ENCODE data around the gene REEP5. TPM values are rescaled to one million over a fixed set of nuclear protein-coding genes. Genes with fewer than 3 reads are reported as not detected.

REEP5 gene
- polyA plus RNA-seq, 1 donor (not counting 4 experiments of a cell fraction or from before 2014, with no cell fraction given) = 298 TPM

DNA sequence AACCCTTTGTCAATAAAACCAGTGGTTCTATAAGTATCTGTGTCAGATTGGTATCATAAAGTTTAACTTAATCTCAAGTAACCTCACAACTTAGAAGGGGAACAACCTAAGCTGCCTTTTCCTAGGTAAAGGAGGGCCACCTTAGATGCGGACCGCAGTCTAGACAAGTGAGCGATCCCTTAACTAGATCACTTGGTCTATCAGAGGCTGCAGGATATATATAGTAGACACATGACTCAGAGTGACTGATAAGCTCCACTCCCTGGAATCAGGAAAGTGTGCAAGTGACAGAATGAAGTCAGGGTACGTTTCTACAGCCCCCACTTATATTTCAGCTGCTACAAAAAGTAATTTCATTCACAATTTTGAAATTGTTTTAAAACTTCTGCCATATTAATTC is 7.4 kb downstream of the REEP5 start:
- DNase-seq (ENCODE audit: low read depth, low spot score) (no peak), FAIRE-seq (no peak)
- H2AFZ ChIP-seq (ENCODE audit: control insufficient read depth, low read length) = no peak overlapping the region
- H3K9ac ChIP-seq (ENCODE audit: control insufficient read depth, extremely low read depth, insufficient read depth, low read length) = no peak overlapping the region
- H3K4me1 ChIP-seq (ENCODE audit: control insufficient read depth, extremely low read depth, insufficient read depth, low read length) = peaks cover 7% of the 10 kb centered on the region
- peaks cover 18 to 32% of the 10 kb centered on the region in 2 experiments for H3K36me3 ChIP-seq (ENCODE audit: control insufficient read depth in 2 of 2, extremely low read depth in 1 of 2, insufficient read depth in 2 of 2, low read length in 2 of 2)
- H4K20me1 ChIP-seq (ENCODE audit: control insufficient read depth, extremely low read depth, insufficient read depth, low read length) = peaks cover 4% of the 10 kb centered on the region
- no peak for TF ChIP-seq EZH2 (IDR thresholded peaks at IDR 0.05; ENCODE audit: low read length)
- TF ChIP-seq, protein P1, sequence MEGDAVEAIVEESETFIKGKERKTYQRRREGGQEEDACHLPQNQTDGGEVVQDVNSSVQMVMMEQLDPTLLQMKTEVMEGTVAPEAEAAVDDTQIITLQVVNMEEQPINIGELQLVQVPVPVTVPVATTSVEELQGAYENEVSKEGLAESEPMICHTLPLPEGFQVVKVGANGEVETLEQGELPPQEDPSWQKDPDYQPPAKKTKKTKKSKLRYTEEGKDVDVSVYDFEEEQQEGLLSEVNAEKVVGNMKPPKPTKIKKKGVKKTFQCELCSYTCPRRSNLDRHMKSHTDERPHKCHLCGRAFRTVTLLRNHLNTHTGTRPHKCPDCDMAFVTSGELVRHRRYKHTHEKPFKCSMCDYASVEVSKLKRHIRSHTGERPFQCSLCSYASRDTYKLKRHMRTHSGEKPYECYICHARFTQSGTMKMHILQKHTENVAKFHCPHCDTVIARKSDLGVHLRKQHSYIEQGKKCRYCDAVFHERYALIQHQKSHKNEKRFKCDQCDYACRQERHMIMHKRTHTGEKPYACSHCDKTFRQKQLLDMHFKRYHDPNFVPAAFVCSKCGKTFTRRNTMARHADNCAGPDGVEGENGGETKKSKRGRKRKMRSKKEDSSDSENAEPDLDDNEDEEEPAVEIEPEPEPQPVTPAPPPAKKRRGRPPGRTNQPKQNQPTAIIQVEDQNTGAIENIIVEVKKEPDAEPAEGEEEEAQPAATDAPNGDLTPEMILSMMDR (optimal IDR thresholded peaks at IDR 0.05 in 1 of 3, IDR thresholded peaks at IDR 0.05 in 1 of 3, conservative IDR thresholded peaks at IDR 0.05 in 1 of 3; ENCODE audit: extremely low read depth in 1 of 3, insufficient read depth in 2 of 3, low read length in 3 of 3) = no peak
- no peak overlapping the region for H3K4me2 ChIP-seq (ENCODE audit: control insufficient read depth, extremely low read depth, insufficient read depth, low read depth, low read length)
- no peak overlapping the region for H3K4me3 ChIP-seq (ENCODE audit: control insufficient read depth in 2 of 3, extremely low read depth in 1 of 3, insufficient read depth in 2 of 3, low read depth in 1 of 3, low read length in 3 of 3)
- H3K9me1 ChIP-seq (ENCODE audit: control insufficient read depth, extremely low read depth, insufficient read depth, low read length) = no peaks in the 10 kb centered on the region
- dilution Hi-C loops (cut with MboI; ENCODE audit: extremely low pct_ligation_motif_present, low sequenced_read_pairs) = no loop called here
- no peaks in the 10 kb centered on the region for H3K9me3 ChIP-seq (ENCODE audit: control insufficient read depth, low read depth, low read length)
- H3K27me3 ChIP-seq (ENCODE audit: control insufficient read depth, extremely low read depth, insufficient read depth, low read length) = no peaks in the 10 kb centered on the region
- H3K79me2 ChIP-seq (ENCODE audit: control insufficient read depth, insufficient read depth, low read length) = peaks cover 74% of the 10 kb centered on the region
- H3K27ac ChIP-seq (ENCODE audit: control insufficient read depth, insufficient read depth, low read length) = no peak overlapping the region

DNA sequence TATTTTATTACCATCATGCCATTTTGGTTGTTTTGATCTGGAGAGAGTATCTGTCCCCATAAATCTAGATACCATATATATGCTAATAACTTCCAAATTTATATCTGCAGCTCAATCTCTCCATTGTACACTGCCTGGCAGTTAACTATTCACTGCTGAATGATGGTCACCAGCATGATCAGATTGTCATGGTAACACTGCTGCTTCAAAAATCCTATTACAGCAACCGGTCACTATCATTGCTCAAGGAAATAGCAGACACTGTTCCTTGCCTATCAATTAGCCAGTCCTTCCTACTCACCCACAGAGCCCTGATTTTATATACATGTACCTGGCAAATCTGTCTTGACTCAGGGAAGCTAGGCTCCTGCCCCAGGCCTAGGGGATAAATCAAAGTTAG is 11.5 kb downstream of the REEP5 start:
- no peak overlapping the region for H2AFZ ChIP-seq (ENCODE audit: control insufficient read depth, low read length)
- no peak overlapping the region for H3K9ac ChIP-seq (ENCODE audit: control insufficient read depth, extremely low read depth, insufficient read depth, low read length)
- H3K4me3 ChIP-seq (ENCODE audit: control insufficient read depth in 2 of 3, extremely low read depth in 1 of 3, insufficient read depth in 2 of 3, low read depth in 1 of 3, low read length in 3 of 3) = no peak overlapping the region
- peaks cover 3% of the 10 kb centered on the region for H4K20me1 ChIP-seq (ENCODE audit: control insufficient read depth, extremely low read depth, insufficient read depth, low read length)
- no peak overlapping the region for H3K4me2 ChIP-seq (ENCODE audit: control insufficient read depth, extremely low read depth, insufficient read depth, low read depth, low read length)
- no peaks in the 10 kb centered on the region for H3K9me1 ChIP-seq (ENCODE audit: control insufficient read depth, extremely low read depth, insufficient read depth, low read length)
- peaks cover 11 to 22% of the 10 kb centered on the region in 2 experiments for H3K36me3 ChIP-seq (ENCODE audit: control insufficient read depth in 2 of 2, extremely low read depth in 1 of 2, insufficient read depth in 2 of 2, low read length in 2 of 2)
- TF ChIP-seq EZH2 (IDR thresholded peaks at IDR 0.05; ENCODE audit: low read length) = no peak
- TF ChIP-seq, protein P1 (optimal IDR thresholded peaks at IDR 0.05 in 1 of 3, IDR thresholded peaks at IDR 0.05 in 1 of 3, conservative IDR thresholded peaks at IDR 0.05 in 1 of 3; ENCODE audit: extremely low read depth in 1 of 3, insufficient read depth in 2 of 3, low read length in 3 of 3) = no peak
- H3K79me2 ChIP-seq (ENCODE audit: control insufficient read depth, insufficient read depth, low read length) = peaks cover 62% of the 10 kb centered on the region
- dilution Hi-C loops (cut with MboI; ENCODE audit: extremely low pct_ligation_motif_present, low sequenced_read_pairs) = no loop called here
- DNase-seq (ENCODE audit: low read depth, low spot score) (no peak), FAIRE-seq (no peak)
- H3K27me3 ChIP-seq (ENCODE audit: control insufficient read depth, extremely low read depth, insufficient read depth, low read length) = no peaks in the 10 kb centered on the region
- H3K27ac ChIP-seq (ENCODE audit: control insufficient read depth, insufficient read depth, low read length) = no peak overlapping the region
- H3K4me1 ChIP-seq (ENCODE audit: control insufficient read depth, extremely low read depth, insufficient read depth, low read length) = peaks cover 5% of the 10 kb centered on the region
- no peaks in the 10 kb centered on the region for H3K9me3 ChIP-seq (ENCODE audit: control insufficient read depth, low read depth, low read length)

All from keratinocyte (primary cell).